Measurements from ENCODE around the gene TMEM214.

Gene TMEM214

DNA sequence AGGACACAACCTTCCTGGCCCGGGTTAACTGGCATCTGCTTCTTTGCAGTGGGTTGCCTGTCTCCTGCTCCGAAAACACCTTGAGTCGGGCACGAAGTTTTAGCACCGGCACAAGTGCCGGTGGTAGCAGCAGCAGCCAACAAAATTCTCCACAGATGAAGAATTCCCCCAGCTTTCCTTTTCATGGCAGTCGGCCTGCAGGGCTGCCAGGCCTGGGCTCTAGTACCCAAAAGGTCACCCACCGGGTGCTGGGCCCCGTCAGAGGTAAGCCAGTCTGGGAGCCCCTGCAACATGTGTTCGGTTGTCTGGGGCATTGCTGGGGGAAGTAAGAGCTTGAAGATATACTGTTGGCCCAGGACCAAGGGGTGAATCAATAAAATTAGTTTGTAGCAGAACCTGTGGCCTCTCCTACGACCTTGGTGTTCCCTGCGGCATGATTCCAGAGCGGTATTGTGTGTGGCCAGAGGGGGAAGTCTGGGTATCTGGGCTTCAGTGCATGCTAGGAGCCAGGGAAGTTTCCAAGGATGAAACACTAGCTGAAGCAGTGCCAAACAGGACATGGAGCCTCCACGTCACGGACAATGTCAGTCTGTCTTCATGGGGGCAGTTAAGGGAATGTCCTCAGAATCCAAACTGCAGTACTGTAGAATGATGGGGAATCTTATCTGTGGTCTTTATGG is 26.5 kb downstream of the TMEM214 start:
- TF ChIP-seq TAF1 (IDR thresholded peaks at IDR 0.05; ENCODE audit: borderline replicate concordance, insufficient read depth, low read length) (no peak), SIN3A (IDR thresholded peaks at IDR 0.05; ENCODE audit: borderline replicate concordance, insufficient read depth, low read length) (no peak), POLR2AphosphoS5 (IDR thresholded peaks at IDR 0.05; ENCODE audit: low read depth, low read length) (no peak), FOXP2 (optimal IDR thresholded peaks at IDR 0.05; ENCODE audit: borderline replicate concordance, extremely low read depth, extremely low read length, insufficient read depth) (no peak)
- TF ChIP-seq, protein P1, sequence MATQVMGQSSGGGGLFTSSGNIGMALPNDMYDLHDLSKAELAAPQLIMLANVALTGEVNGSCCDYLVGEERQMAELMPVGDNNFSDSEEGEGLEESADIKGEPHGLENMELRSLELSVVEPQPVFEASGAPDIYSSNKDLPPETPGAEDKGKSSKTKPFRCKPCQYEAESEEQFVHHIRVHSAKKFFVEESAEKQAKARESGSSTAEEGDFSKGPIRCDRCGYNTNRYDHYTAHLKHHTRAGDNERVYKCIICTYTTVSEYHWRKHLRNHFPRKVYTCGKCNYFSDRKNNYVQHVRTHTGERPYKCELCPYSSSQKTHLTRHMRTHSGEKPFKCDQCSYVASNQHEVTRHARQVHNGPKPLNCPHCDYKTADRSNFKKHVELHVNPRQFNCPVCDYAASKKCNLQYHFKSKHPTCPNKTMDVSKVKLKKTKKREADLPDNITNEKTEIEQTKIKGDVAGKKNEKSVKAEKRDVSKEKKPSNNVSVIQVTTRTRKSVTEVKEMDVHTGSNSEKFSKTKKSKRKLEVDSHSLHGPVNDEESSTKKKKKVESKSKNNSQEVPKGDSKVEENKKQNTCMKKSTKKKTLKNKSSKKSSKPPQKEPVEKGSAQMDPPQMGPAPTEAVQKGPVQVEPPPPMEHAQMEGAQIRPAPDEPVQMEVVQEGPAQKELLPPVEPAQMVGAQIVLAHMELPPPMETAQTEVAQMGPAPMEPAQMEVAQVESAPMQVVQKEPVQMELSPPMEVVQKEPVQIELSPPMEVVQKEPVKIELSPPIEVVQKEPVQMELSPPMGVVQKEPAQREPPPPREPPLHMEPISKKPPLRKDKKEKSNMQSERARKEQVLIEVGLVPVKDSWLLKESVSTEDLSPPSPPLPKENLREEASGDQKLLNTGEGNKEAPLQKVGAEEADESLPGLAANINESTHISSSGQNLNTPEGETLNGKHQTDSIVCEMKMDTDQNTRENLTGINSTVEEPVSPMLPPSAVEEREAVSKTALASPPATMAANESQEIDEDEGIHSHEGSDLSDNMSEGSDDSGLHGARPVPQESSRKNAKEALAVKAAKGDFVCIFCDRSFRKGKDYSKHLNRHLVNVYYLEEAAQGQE (IDR thresholded peaks at IDR 0.05; ENCODE audit: insufficient read depth in 1 of 2, low read depth in 2 of 2, low read length in 2 of 2), result no peak

DNA sequence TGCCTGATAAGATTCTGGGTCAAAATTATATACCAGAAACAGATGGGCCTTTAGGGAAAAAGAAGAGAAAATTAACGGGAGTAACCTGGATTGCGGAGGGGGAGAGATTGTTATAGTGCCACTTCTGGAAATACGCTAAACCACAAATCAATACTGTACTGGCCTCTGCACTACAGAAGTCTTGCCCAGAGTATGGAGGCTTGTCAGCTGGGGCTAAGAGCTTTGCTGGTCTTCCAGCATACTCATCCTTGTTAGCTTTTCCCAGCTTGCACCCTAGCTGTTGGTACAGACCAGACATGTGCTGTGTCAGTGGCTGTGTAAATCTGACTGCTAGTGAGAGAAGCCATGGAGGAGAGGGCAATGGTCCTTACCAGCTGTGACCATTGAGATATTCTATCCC is 27.6 kb downstream of the TMEM214 start:
- TF ChIP-seq POLR2AphosphoS5 (IDR thresholded peaks at IDR 0.05; ENCODE audit: low read depth, low read length) (no peak), TAF1 (IDR thresholded peaks at IDR 0.05; ENCODE audit: borderline replicate concordance, insufficient read depth, low read length) (no peak), SIN3A (IDR thresholded peaks at IDR 0.05; ENCODE audit: borderline replicate concordance, insufficient read depth, low read length) (no peak), FOXP2 (optimal IDR thresholded peaks at IDR 0.05; ENCODE audit: borderline replicate concordance, extremely low read depth, extremely low read length, insufficient read depth) (no peak)
- TF ChIP-seq, protein P1 (IDR thresholded peaks at IDR 0.05; ENCODE audit: insufficient read depth in 1 of 2, low read depth in 2 of 2, low read length in 2 of 2), result no peak

DNA sequence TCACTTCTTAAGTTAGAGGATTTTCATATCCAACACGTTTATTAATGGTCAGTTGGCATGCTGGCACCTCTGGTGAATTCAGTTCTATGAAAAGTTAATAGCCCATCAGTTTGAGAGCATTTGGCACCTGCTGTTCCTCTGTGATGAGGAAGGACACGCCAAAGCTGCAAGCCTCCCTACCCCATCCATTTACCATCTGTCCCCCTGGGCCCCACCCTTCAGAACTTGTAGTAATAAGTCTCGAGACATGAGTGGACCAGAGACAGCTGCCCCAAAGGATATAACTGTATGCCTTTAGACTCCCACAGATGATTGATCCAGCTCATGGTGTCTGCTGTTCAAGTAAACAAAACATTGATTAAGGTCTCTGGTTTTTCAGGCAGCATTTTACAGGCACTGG is 32.4 kb downstream of the TMEM214 start:
- TF ChIP-seq POLR2AphosphoS5 (IDR thresholded peaks at IDR 0.05; ENCODE audit: low read depth, low read length) (no peak), SIN3A (IDR thresholded peaks at IDR 0.05; ENCODE audit: borderline replicate concordance, insufficient read depth, low read length) (no peak), FOXP2 (optimal IDR thresholded peaks at IDR 0.05; ENCODE audit: borderline replicate concordance, extremely low read depth, extremely low read length, insufficient read depth) (no peak)

DNA sequence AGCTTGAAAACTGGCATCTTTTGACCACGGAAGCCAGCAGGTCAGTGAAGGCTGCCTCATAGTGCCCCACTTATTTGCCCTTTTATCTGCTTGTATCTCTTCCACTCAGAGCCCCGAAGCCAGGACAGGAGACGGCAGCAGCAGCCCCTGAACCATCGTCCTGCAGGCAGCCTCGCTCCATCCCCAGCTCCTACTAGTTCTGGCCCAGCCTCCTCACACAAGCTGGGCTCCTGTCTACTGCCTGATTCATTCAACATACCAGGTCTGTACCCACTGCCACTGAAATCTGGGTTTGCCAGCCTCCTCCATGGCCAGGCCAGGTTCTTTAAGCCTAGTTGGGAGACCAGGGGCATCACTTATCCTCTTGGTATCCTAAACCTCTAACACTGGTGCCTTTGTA is 34.6 kb downstream of the TMEM214 start:
- TF ChIP-seq TAF1 (IDR thresholded peaks at IDR 0.05; ENCODE audit: borderline replicate concordance, insufficient read depth, low read length) (no peak), SIN3A (IDR thresholded peaks at IDR 0.05; ENCODE audit: borderline replicate concordance, insufficient read depth, low read length) (no peak), POLR2AphosphoS5 (IDR thresholded peaks at IDR 0.05; ENCODE audit: low read depth, low read length) (no peak), FOXP2 (optimal IDR thresholded peaks at IDR 0.05; ENCODE audit: borderline replicate concordance, extremely low read depth, extremely low read length, insufficient read depth) (no peak)
- TF ChIP-seq, protein P1 (IDR thresholded peaks at IDR 0.05; ENCODE audit: insufficient read depth in 1 of 2, low read depth in 2 of 2, low read length in 2 of 2), result no peak

DNA sequence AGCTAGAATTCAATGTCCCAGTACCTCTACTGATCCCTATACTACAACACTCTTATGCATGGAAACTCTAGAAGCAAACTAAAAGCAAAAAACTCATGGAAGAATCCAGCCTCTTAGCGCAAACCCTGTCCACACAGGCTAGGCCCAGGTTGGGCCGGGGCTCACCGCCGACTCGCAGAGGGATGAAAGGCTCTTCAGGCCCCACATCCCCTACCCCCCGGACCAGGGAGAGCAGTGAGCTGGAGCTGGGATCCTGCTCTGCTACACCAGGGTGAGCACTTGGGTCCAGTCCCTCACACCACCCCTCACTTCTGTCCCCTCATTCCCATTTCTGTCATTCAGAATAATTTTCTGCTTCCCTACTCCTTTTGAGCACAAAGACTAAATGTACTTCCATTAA is 36.7 kb downstream of the TMEM214 start:
- TF ChIP-seq POLR2AphosphoS5 (IDR thresholded peaks at IDR 0.05; ENCODE audit: low read depth, low read length) (no peak), SIN3A (IDR thresholded peaks at IDR 0.05; ENCODE audit: borderline replicate concordance, insufficient read depth, low read length) (no peak), FOXP2 (optimal IDR thresholded peaks at IDR 0.05; ENCODE audit: borderline replicate concordance, extremely low read depth, extremely low read length, insufficient read depth) (no peak), TAF1 (IDR thresholded peaks at IDR 0.05; ENCODE audit: borderline replicate concordance, insufficient read depth, low read length) (no peak)
- TF ChIP-seq, protein P1 (IDR thresholded peaks at IDR 0.05; ENCODE audit: insufficient read depth in 1 of 2, low read depth in 2 of 2, low read length in 2 of 2), result no peak

Measured in PFSK-1 (cell line).